Activated CD4-positive, alpha-beta T cell treated with anti-CD3 and anti-CD28 coated beads, Interleukin-2, amount 50 U/mL, for 1 hour (primary cell): ENCODE data around the gene NCS1.

Experiments
- DNase-seq: peaks from one replicate; pipeline ENCODE4 v3.0.0-alpha.2; 2020

NCS1 gene

DNA sequence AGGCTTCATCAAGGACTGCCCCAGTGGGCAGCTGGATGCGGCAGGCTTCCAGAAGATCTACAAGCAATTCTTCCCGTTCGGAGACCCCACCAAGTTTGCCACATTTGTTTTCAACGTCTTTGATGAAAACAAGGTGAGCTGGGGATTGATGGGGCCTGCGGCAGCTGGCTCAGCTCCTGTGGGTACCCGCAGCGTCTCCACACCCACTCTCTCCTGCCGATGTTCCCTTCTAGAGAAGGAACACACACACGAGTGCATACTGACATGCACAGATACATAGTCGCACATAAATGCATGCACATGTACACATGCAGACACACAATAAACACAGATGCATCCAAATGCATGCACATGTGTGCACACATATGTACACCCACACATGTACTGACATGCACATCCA, 45.6 kb downstream of the NCS1 start:
- no peak for DNase-seq

DNA sequence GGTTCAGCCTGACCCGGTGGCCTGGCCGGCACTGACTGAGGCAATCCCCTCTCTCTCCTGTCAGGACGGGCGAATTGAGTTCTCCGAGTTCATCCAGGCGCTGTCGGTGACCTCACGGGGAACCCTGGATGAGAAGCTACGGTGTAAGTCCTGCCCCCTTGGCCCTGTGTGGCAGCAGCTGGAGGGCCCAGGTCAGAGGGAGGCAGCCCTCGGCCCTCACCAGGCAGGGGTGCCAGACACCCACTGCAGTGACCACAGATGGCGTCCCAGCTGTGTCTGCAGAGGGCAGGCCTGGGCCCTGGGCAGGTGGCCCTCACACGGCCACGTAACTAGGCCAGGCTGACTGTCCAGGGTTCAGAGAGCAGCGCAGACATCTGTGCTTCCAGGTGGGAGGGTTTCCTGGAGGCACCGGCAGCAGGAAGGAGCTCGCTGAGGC, 47.5 kb downstream of the NCS1 start:
- DNase-seq = no peak

DNA sequence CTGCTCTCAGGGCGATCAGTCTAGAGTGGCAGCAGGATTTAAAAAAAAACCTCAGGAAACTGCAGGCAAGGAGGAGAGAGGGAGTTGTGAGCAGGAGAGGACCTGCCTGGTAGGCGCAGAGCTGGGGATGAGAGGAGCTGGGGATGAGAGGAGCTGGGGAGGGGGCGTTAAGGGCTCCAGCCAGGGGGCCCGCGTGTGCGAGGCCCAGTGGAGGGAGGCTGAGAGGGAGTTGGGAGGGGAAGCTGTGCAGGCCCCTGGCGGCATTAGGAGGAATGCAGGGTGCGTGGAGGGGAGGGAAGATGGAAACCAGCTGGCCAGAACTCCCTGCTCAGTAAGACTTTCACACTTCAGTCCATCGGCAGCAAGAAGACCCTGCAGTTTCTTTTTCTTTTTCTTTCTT, 48.1 kb downstream of the NCS1 start:
- no peak for DNase-seq

DNA sequence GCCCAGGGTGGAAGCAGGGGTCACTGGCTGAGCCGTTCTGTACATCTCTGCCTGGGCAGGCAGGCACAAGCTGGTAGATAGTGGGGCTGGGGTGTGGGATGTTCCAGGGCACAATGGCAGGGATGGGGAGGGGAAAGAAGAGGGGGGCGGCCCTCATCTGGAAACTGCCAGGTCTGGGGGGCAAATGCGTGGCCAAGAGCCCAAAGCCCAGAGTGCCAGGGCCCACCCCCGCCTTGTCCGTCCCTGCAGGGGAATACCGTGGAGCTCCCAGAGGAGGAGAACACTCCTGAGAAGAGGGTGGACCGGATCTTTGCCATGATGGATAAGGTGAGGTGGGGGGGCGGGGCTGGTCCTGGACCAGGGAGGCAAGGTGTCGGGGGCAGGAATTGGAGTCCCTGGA, 50.6 kb downstream of the NCS1 start:
- DNase-seq = no peak

DNA sequence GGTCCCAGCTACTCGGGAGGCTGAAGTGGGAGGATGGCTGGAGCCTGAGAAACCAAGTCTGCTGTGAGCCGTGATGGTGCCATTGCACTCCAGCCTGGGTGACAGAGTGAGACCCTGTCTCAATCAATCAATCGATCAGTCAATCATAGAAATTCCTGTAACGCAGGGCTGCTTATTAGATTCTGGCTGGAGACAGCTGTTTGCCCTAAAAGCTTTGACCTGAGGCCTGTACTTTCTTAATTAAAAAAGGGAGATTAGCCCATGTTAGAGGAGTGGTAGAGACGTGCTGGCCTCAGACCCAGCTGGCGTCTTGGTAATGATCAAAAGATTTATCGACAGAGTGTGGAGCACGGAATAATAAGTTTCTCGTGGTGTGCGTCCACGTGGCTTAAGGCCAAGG, 52.9 kb downstream of the NCS1 start:
- DNase-seq = no peak

DNA sequence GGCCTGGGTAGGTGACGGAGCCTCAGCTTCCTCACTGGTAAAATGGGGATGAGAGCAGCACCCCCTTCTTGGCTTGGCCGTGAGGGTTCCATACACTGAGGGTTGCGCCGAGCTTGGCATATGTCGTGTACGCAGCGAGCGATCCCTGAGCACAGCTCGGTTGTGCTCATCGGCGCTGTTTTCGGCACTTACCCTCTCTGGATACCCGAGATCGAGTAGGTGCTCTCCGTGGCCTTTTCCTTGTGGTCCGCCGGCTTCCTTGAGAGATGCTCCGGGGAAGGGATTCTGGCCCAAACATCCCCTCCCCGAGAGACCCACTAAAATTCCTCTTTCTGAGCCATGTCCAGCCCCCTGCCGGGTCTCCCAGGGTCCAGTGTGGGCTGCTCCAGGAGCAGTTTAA, 53.4 kb downstream of the NCS1 start:
- no peak for DNase-seq

DNA sequence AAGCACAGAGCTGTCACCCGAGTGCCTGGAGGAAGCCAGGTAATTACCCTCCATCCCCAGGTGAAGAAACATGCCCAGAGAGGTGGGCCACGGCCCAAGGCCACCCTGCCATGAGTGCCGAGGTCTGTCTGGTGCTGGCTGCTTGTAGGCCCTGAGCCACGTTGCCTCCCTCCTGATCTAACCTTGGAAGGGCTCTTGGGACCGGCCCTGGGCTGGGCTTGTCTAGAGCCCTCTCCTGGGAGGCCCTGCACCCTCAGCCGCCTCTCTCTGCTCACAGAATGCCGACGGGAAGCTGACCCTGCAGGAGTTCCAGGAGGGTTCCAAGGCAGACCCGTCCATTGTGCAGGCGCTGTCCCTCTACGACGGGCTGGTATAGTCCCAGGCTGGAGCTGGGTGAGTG, 53.9 kb downstream of the NCS1 start:
- DNase-seq = no peak

DNA sequence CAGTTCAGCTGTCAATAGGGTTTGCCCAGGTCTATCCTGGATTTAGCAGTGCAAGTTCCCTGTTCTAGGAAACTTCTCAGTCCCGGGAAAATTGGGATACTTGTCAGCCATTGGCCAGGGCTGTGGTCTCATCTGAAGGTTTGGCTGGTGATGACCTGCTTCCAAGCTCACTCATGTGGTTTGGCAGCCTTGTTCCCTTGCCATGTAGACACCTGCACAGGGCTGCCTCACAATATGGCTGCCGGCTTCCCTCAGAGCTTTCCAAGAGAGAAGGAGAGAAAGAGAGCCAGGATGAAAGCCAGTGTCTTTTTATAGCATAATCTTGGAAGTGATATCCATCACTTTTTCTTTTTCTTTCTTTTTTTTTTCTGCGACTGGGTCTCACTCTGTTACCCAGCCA, 55.6 kb downstream of the NCS1 start:
- no peak for DNase-seq

DNA sequence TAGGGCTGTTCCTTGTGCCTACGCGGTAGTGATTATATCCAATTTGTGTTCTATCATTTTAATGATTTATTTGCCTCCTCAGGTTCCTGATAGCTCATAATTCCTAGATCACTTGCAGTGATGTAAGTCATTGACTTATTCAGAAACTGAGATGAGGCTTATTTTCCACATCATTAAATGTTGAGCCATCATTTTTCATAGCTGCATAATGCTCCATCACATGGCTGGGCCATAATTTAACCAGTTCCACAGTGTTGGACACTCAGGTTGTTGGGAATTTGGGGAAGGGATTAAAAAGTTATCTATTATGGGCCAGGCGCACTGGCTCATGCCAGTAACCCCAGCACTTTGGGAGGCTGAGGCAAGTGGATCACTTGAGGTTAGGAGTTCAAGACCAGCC, 57.6 kb downstream of the NCS1 start:
- no peak for DNase-seq

DNA sequence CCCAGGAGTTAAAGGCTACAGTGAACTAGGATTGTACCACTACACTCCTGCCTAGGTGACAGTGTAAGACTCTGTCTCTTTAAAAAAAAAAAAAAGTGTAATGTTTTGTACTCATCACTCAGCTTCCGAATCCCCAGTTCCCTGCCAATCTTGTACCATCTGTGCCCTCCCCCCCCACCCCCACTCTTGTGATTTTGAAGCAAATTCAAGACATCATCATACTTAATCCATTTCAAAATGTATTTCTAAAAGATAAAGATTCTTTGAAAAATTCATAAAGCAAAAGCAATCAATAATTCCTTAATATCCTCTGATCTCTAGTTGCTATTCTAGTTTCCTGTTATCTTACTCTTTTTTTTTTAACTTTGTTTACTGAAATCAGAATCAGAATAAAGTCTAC, 58.4 kb downstream of the NCS1 start:
- DNase-seq = no peak

DNA sequence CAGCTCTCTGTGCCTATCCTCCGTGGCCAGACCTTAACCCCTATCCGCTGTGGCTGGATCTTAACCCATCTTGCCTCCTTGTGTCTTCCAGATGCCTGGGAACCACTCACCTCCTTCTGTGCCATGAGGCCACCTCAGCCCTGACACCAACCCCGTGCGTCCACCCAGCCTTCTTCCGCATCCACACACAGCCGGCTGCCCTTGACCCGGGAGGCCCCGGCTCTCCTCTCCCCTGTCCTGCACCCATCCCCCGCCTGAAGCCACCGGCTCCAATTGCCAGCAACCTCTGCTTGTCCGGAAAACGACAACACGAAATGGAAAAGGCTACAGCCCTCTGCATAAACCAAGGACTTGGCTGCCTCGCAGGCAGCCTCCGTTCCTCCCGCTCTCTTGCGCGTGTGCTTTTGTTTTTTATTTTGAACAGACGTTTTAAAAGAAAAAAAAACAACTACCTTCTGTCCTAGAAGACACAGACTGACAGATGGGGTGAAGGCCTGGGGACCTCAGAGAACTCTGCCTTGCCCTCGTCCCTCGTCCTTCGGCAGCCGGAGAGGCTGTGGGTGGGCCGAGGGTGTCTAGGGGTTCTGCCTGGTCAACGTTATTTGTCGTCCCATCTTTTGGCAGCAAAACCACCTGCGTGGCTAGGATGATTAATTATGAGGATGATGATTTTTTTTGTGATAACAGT, 60.8 kb downstream of the NCS1 start:
- DNase-seq = no peak

DNA sequence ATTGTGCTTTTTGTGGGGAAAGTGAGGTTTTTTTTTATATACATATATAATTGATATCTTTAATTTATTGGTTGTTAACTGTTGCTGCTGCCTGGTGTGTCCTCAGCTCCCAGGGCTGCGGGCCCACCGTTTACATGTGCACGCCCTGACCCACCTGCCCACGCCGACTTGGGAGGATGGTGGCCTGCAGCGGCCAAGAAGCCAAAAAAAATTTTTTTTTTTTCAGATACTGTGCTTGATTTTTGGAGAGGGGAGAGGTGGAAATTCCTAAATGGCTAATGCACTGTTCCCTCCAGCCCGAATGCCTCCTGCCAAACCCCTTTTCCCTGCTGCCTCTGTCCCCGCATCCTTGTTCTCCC, 61.4 kb downstream of the NCS1 start:
- DNase-seq = no peak

DNA sequence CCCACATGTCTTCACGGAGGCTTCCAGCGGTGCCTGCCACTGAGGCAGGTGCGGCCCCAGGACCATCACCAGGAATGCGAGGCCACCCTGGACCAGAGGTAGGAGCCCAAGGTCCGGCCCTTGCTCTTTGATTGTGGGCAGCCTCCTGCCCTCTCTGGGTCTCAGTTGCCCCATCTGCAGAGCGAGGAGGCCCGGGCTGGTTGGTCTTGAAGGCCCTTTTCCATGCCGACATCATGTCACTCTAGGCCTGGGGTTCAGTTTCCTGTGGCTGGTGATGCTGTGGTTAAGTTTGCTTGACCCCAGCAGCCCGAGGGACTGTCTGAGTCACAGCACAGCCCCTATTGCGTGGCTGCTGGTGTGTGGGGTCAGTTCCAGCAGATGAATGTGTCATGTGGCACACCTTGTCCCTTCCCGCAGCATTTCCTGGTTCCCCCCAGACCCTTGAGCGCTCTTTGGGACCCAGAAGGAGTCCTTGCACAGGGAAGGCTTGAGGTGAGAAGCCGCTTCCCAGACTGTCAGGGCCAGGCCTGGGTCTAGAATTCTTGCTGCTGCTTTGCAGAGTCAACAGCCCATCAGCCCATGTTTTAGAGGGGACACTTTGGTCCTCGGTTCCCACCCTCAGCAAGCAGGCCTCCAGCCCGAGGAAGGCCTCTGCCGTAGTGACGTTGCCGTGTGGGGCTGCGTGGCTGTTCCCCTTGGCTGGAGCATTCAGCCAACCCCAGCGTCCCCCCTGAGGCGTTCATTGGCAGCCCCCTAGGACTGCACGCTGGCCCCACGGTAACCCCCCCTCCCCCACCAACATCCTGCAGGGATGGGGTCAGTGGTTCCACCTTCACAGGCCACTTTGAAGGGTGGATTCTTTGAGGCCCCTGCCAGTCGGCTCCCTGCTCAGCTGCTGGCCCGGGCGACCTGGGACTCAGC, 62.4 kb downstream of the NCS1 start:
- DNase-seq = no peak

DNA sequence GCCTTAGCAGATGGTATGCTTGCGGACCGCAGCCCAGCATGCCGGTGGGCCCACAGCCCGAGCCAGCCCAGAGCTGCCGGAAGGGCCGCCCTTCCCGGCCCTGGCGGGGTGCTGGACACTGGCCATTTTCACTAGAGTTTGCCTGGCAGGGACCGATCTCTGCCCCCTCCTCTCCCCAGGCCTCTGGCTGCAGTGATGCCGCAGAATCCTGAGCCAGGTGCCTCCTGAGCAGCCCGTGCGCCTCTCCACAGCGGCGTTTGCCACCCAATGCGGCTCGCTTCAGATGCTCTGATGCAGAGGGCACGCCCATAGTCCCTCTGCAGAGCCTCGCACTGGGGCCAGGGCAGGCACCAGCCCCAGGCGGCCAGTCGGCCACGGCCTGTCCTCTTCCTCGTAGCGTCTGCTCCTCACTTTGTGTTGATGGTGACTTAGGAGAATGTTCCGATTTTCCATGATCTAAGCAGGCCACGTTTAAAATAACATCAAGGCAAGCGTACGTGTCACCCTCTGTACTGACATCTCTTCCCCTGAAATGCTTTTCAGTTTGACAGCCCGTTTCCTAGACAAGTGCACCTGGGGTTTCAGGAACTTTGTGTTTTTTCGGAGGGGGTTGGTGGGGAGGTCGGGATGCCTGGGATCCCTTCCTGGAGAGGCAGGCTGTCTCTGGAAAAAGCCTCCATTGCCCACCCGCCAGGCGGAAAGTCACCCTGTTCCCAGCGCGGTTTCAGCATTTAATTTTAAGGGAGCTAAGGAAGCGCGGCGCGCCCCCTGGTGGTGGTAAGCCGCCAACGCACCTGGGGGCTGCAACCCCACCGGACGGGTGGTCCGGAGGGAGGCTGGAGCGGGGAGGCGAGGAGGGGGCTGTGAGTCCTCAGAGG, 63.6 kb downstream of the NCS1 start:
- peak; percentile 66 for DNase-seq

DNA sequence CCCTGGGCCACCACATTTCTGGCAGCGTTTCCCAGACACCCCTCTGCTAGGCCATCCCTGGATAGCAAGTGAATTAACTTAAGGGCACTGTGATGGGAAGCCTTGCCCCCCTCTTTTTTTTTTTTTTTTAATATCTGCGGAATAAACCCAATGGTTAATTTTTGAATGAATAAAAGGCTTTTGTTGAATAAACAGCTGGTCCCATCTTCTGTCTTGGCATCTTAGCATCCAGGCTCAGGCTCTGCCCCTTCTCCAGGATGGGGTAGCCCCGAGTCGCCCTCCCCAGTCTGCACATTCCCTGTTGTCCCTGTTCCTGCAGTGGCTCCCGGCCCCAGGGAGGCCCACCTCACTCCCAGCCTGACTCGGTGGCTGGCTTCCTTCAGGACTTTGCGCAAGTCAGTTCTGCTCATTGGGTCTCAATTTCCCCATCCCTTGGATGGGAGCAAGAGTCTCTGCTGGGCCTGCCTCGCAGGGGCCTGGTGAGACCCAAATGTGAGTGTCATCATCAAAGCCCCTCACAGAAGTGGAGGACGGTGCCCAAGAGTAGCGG, 64.3 kb downstream of the NCS1 start:
- no peak for DNase-seq

DNA sequence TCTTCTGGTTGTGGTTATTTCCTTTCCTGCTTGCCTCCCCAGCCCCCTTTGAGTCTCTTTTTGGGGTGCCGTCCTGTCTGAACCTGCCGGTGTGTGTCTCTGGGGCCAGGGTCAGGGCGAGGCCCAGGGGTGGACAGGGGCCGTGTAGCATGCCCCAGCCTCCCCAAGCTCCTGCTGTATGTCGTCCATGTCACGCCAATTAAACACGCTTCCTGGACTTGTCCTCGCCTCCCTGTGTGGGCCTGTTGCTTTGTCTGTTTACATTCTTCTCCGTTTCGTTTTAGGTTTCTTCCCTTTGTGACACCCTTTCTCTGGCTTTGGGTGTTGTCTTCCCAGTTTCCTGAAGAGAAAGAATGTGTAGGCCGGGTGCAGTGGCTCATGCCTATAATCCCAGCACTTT, 64.9 kb downstream of the NCS1 start:
- DNase-seq = no peak

DNA sequence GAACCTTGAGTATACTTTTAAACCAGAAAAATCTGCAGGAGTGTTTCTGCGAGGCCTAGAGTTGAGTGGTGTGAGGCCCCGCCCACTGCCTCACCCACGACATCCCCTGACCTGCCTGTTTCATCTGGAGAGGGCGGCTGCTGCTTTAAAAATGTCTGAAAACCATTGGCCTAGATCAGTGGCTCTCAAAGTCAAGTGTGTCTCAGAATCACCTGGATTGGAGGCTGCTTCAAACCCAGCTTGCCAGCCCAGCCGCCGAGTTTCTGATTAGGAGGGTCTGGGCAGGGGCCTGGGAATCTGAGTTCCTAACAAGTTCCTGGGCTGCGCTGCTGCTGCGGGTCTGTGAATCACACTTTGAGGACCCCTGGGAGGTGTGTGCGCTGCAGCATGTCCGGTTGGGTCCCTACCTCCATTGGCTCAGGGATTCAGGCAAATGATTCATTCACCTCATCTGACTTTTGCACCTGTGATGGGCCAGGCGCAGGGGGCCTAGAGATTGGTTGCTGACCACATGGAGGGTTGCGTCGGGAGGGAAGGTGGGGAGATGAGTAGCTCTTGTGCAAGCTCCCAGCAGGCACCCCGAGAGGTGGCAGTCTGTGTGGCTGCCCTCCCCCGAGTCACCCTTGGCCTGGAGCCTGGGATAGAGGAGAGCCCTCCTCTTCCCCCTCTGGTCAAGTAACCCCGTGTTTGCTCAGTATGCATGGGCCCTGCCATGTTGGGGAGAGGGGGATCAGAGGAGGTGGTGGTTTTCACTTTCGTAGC, 65.7 kb downstream of the NCS1 start:
- DNase-seq = no peak

DNA sequence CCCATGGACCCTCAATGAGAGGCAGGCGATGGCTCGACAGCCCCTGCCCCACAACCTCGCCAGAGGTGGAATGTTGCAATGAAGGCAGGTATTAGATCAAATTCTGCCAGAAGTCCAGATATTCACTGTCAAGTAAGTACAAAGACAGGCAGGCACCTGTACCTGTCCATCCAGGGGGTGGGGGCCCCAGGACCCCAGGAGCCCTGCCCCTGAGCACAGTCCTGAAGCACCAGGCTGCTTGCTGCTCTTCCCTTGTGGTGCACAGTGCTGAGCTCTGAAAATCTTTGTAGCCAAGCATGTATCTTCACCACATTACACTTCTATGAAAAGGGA, 67.1 kb downstream of the NCS1 start:
- no peak for DNase-seq

DNA sequence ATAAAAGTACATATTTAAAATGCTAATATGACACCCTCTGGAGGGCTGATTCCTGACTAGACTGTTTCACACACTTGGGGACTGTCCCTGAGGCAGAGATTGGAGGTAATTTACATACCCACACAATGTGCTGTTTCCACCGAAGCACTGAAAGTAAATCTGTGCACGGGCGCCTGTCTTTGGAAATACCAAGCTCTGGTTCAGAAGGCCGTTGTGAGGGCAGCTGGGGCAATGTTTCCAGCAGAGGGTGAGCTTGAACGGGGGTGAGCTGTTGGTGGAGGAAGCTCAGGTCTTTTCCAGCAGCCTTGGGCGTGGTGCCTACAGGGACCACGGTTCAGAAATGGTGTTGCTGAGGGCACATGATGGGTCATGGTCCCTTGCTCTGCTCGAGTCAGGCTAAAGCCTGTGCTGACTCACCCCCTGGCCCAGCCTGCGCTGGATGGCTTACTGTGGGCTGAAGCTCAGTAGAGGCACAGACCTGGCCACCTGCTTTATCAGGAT, 67.6 kb downstream of the NCS1 start:
- DNase-seq = peak; percentile 10

DNA sequence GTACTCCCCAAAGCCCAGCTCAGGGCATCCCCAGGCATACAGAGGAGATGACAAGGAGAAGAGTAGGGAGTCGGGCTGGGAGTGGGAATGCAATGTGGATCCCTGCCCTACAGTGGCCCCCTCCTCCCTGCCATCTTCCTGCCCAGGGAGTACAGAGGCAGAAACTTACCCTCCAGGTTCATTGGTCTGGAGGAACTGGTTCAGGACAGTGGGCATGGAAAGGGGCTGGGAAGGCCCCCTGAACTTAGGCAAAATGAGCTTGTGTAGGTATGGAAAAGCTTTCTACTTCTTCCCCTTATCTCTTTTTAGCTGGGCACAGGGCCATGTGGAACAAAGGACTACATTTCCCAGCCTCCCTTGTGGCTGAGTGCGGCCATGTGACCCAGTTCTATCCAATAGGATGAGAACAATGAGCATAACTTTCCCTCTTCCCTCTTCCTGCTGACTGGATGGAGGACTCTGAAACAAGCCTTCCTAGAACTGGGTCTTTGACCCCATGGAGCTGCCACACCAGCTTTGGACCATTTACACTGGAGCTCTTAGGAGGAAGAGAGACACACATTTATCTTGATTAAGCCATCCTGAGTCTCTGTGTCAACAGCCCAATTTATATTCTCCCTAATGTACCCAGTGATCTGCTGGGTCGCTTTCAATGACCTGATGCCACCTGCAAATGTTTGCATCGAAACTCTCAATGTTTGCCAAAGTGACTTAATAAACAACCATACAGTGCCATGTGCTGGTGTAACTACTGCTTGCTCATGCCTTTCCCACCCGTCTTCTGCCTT, 68.4 kb downstream of the NCS1 start:
- no peak for DNase-seq

DNA sequence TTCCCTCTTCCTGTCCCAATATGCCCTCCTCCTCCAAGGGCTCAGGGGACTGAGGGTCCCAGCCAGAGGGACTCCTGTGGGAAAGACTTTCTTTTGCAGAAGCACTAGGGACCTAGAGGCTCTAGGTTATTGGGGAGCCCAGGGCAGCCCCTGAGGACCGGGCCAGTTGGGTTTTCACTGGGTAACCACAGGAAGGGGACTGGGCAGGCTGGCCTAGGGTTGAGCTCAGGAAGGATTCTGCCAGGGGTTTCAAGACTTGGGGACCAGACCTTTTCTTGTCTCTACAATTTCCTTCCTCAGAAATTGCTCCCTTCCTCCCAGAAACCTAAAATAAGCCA, 69.0 kb downstream of the NCS1 start:
- DNase-seq = no peak
